Activated CD8-positive, alpha-beta memory T cell treated with anti-CD3 and anti-CD28 coated beads for 4 hours (primary cell): ENCODE measurements around the gene XIRP1.

Source experiments
- DNase-seq, 2 donors: peaks; one replicate each; pipeline ENCODE4 v3.0.0-alpha.2; 2020; ENCODE audit warnings: low read depth in 2 of 2

Gene XIRP1

DNA sequence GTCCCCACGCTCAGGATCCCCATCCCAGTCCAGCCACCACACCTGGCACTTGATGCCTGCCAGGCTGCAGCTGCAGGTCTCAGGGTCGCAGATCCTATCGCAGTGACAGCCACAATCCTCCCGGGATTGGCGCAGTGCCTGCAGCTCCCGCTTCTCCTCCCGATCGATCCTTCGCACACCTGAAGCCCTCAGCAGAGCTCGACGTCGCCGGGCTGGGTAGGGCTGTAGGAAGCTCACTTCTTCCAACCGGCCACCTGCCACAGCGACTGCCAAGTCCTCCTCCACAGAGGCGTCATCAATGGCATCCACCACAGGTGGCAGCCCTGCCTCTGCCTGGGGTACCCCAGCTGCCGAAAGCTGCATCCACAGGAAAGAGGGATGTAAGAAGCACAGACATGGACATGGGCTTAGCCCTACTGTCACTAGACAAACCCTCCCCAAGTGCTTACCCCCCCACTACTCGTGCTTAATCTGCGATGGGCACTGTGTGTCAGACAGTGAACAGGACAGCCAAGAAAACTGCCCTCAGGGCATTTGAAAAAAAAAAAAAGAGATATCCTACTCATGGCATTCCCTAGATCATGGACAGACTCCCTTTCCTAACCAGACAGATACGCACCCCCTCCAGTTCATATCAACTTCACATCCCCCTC, 48.2 kb downstream of the XIRP1 start:
- no peak for DNase-seq

GRCh38 chr3:39143051-39143885, 49.1 kb downstream of the XIRP1 start:
- DNase-seq, result no peak

- DNase-seq, result no peak
Measured at GRCh38 chr3:39142067-39142466, 50.3 kb downstream of the XIRP1 start.

GRCh38 chr3:39141171-39141995, 51.0 kb downstream of the XIRP1 start:
- no peak for DNase-seq

GRCh38 chr3:39140341-39140971, 51.9 kb downstream of the XIRP1 start:
- no peak for DNase-seq

DNA sequence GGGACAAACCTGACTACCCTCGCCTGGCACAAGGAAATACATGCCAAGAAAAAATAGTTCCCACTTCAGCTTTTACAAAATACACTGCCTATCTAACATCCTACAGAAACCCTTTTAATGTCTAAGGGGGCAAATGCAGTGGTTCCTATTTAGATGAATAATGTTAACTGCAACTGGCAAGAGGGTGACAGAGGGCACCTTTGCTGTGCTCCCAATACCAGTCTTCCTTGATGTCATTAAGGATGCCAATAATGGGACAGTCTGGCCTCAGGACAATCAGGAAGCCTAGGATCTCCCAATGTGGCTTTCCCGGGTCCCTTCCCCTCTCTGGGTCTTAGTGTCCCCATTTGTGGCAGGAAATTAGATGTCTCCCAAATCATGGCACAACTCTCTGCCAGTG, 53.0 kb downstream of the XIRP1 start:
- no peak for DNase-seq

- DNase-seq, result no peak
Measured at GRCh38 chr3:39138804-39139415, 53.5 kb downstream of the XIRP1 start.

GRCh38 chr3:39137991-39138803, 54.2 kb downstream of the XIRP1 start:
- DNase-seq, result no peak

- DNase-seq, result no peak
Measured at GRCh38 chr3:39137435-39137936, 54.9 kb downstream of the XIRP1 start.

- no peak for DNase-seq
Measured at GRCh38 chr3:39136533-39137434, 55.6 kb downstream of the XIRP1 start.

DNA sequence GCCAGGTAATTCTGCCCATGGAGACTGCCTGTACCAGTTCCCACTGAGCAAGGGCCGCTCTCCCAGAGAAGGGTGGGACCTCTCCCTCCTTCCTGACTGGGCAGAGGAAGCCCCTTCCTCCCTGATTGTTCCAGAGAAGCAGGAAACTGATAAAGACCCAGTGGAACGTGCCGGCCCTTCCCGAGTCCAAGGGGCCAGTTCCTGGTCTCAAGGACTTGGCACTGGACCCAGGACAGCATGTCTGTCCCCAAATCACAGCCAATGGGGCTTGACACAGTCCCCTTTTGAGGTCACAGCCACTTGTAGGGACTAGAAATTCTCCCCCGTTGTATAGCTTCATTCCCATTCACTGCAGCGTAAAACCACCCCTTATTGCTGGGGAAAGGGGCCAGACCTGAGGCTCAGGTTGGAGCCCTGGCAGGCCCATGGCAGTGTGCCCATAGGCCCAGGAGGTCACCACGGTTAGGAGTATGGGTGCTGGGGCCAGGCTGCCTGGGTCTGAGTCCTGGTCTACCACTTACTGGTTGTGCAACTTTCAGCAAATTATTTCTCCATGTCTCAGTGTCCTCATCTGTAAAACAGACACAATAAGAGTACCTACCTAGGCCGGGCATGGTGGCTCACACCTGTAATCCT, 57.1 kb downstream of the XIRP1 start:
- no peak for DNase-seq

- no peak for DNase-seq
Measured at GRCh38 chr3:39134305-39134704, 58.1 kb downstream of the XIRP1 start.

GRCh38 chr3:39133822-39134221, 58.6 kb downstream of the XIRP1 start:
- no peak for DNase-seq
